GM06990 (cell line): Measurements from ENCODE around the gene DLGAP3.

ENCODE experiments used
- DNase-seq: peaks from one replicate; pipeline ENCODE4 v3.0.0-alpha.2; 2011; ENCODE audit not compliant: insufficient read length; ENCODE audit errors: extremely low read depth
- H3K27me3 ChIP-seq: replicated peaks from 2 replicates; pipeline ENCODE4 v1.6.0; 2011; ENCODE audit warnings: low read length; ENCODE audit not compliant: control insufficient read depth, insufficient read depth
- H3K36me3 ChIP-seq: 2 replicates; pipeline ENCODE4 v1.5.1; 2011; ENCODE audit warnings: low read length; ENCODE audit not compliant: control insufficient read depth, insufficient read depth
- H3K4me3 ChIP-seq: replicated peaks from 2 replicates; pipeline ENCODE4 v1.5.1; 2011; ENCODE audit warnings: low read depth, mild to moderate bottlenecking, control low read depth, low read length
- CTCF ChIP-seq: IDR thresholded peaks from 2 replicates; pipeline ENCODE4 v1.5.1; 2011; ENCODE audit warnings: low read length, control low read depth, mild to moderate bottlenecking, inconsistent platforms; ENCODE audit not compliant: insufficient read depth, poor library complexity, severe bottlenecking

Gene DLGAP3

GRCh38 chr1:34842952-34843371 is 86.5 kb downstream of the DLGAP3 start:
- no peak for DNase-seq
- TF ChIP-seq CTCF: no peak
- no peaks in the 10 kb centered on the region; the same call in none of the 2 replicates for H3K36me3 ChIP-seq
- no peak overlapping the region for H3K4me3 ChIP-seq
- no peaks in the 10 kb centered on the region for H3K27me3 ChIP-seq

GRCh38 chr1:34842073-34842472 is 87.4 kb downstream of the DLGAP3 start:
- Histone ChIP-seq H3K27me3 (no peaks in the 10 kb centered on the region), H3K4me3 (no peak overlapping the region), H3K36me3 (no peaks in the 10 kb centered on the region)
- TF ChIP-seq CTCF: no peak
- DNase-seq: no peak

GRCh38 chr1:34840426-34840825 is 89.0 kb downstream of the DLGAP3 start:
- H3K4me3 ChIP-seq: no peak overlapping the region
- TF ChIP-seq CTCF: no peak
- H3K36me3 ChIP-seq: no peaks in the 10 kb centered on the region
- no peak for DNase-seq
- H3K27me3 ChIP-seq: no peaks in the 10 kb centered on the region

GRCh38 chr1:34839526-34840305 is 89.7 kb downstream of the DLGAP3 start:
- no peak for TF ChIP-seq CTCF
- no peaks in the 10 kb centered on the region for H3K36me3 ChIP-seq
- H3K27me3 ChIP-seq: no peaks in the 10 kb centered on the region
- DNase-seq: no peak
- H3K4me3 ChIP-seq: no peak overlapping the region

- TF ChIP-seq CTCF: no peak
- H3K36me3 ChIP-seq: no peaks in the 10 kb centered on the region
- DNase-seq: no peak
- H3K4me3 ChIP-seq: no peak overlapping the region
- H3K27me3 ChIP-seq: no peaks in the 10 kb centered on the region
Measured at GRCh38 chr1:34833711-34834110, 95.7 kb downstream of the DLGAP3 start.
